DOHH2 (cell line): Measurements from ENCODE around the gene NIN.

ENCODE experiments used
- H3F3A ChIP-seq: fragments of 200-600 bp; sonication (generic), shearing (Covaris generic); 2 replicates; pipeline ENCODE4 v1.6.0; 2016; ENCODE audit warnings: antibody characterized with exemption, mild to moderate bottlenecking; ENCODE audit not compliant: control insufficient read depth, insufficient read depth
- H3K27ac ChIP-seq: fragments of 200-600 bp; sonication (generic); 2 replicates; pipeline ENCODE4 v1.5.1; 2014; ENCODE audit warnings: low read depth, mild to moderate bottlenecking, low read length, moderate library complexity
- H3K27me3 ChIP-seq: fragments of 200-600 bp; sonication (generic); 2 replicates; pipeline ENCODE4 v1.6.1; 2014; ENCODE audit warnings: mild to moderate bottlenecking, low read length, mixed read lengths; ENCODE audit not compliant: control insufficient read depth
- H3K36me3 ChIP-seq: fragments of 200-600 bp; sonication (generic); 2 replicates; pipeline ENCODE4 v1.6.1; 2014; ENCODE audit warnings: mild to moderate bottlenecking, low read length, moderate library complexity, mixed read lengths; ENCODE audit not compliant: control insufficient read depth
- H3K4me1 ChIP-seq: fragments of 200-600 bp; sonication (generic); 2 replicates; pipeline ENCODE4 v1.6.1; 2014; ENCODE audit warnings: mild to moderate bottlenecking, low read length, mixed read lengths; ENCODE audit not compliant: control insufficient read depth
- H3K4me2 ChIP-seq: fragments of 200-600 bp; sonication (generic); 2 replicates; pipeline ENCODE4 v1.6.0; 2014; ENCODE audit warnings: mild to moderate bottlenecking, low read length, moderate library complexity
- H3K4me3 ChIP-seq: fragments of 200-600 bp; sonication (generic); 2 replicates; pipeline ENCODE4 v1.5.1; 2014; ENCODE audit warnings: mild to moderate bottlenecking, low read length, mixed read lengths
- H3K79me2 ChIP-seq: fragments of 200-600 bp; sonication (generic); 2 replicates; pipeline ENCODE4 v1.6.1; 2014; ENCODE audit warnings: mild to moderate bottlenecking, low read length, mixed read lengths; ENCODE audit not compliant: control insufficient read depth
- H3K9me2 ChIP-seq: fragments of 200-600 bp; sonication (generic); replicated peaks from 2 replicates; pipeline ENCODE4 v1.6.1; 2014; ENCODE audit warnings: mild to moderate bottlenecking, low read length, mixed read lengths; ENCODE audit not compliant: control insufficient read depth
- H3K9me3 ChIP-seq: fragments of 200-600 bp; sonication (generic); 2 replicates; pipeline ENCODE4 v1.6.1; 2014; ENCODE audit warnings: antibody characterized with exemption, low read length, mixed read lengths; ENCODE audit not compliant: control insufficient read depth, insufficient read depth
- H4K20me1 ChIP-seq: fragments of 200-600 bp; sonication (generic); 2 replicates; pipeline ENCODE4 v1.6.0; 2014; ENCODE audit warnings: low read depth, mild to moderate bottlenecking, antibody characterized with exemption, low read length, moderate library complexity; ENCODE audit not compliant: control insufficient read depth, insufficient read depth
- EZH2phosphoT487 ChIP-seq: fragments of 200-600 bp; sonication (generic); IDR thresholded peaks from 2 replicates; pipeline ENCODE4 v1.6.1; 2017; ENCODE audit warnings: borderline replicate concordance, mild to moderate bottlenecking, antibody characterized with exemption, low read length, moderate library complexity, mixed read lengths
- TF ChIP-seq, protein P1 (sequence below): fragments of 200-600 bp; sonication (generic); IDR thresholded peaks from one replicate; pipeline ENCODE4 v1.5.1; 2014; ENCODE audit warnings: antibody characterized with exemption, mild to moderate bottlenecking, low read depth, low read length; ENCODE audit not compliant: poor library complexity, severe bottlenecking

NIN gene

DNA sequence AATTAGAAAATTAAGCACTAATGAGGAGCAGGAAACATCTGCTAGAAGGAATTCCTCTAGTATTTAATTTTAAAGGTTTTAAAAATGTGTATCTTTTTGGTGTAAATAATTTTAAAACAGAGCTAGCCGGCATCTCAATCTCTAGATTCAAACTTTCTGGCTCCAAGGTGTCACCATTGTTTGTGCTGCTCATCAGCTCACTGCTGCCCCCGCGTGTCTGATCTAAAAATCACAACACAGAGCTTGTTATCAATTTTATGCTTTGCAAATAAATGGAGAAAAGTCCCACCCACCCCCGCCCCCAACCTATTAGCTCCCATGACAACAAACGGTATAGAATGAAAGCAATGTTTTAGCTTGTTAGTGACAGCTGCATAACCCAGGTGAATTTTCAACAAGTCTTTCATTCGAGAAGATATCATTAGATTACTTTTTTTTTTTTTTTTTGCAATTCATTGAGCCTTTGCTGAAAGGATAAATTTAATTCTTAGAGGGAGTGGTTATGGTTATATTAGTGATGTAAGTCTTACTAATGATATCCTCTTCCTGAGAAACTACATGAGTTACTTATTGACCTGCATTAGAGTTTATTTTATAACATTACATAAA, 29.6 kb upstream of the NIN start:
- Histone ChIP-seq H3K9me3 (no peaks in the 10 kb centered on the region), H3K79me2 (no peaks in the 10 kb centered on the region), H3K4me3 (peak overlapping the region; percentile 72), H3K4me1 (peaks cover 18% of the 10 kb centered on the region), H3K36me3 (no peaks in the 10 kb centered on the region), H3F3A (no peaks in the 10 kb centered on the region; the same call in 1 of the 2 replicates), H3K9me2 (no peaks in the 10 kb centered on the region), H3K4me2 (peak overlapping the region; percentile 89), H4K20me1 (no peaks in the 10 kb centered on the region), H3K27me3 (no peaks in the 10 kb centered on the region), H3K27ac (no peak overlapping the region)
- TF ChIP-seq EZH2phosphoT487: no peak
- TF ChIP-seq, protein P1, sequence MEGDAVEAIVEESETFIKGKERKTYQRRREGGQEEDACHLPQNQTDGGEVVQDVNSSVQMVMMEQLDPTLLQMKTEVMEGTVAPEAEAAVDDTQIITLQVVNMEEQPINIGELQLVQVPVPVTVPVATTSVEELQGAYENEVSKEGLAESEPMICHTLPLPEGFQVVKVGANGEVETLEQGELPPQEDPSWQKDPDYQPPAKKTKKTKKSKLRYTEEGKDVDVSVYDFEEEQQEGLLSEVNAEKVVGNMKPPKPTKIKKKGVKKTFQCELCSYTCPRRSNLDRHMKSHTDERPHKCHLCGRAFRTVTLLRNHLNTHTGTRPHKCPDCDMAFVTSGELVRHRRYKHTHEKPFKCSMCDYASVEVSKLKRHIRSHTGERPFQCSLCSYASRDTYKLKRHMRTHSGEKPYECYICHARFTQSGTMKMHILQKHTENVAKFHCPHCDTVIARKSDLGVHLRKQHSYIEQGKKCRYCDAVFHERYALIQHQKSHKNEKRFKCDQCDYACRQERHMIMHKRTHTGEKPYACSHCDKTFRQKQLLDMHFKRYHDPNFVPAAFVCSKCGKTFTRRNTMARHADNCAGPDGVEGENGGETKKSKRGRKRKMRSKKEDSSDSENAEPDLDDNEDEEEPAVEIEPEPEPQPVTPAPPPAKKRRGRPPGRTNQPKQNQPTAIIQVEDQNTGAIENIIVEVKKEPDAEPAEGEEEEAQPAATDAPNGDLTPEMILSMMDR: peak; percentile 52

DNA sequence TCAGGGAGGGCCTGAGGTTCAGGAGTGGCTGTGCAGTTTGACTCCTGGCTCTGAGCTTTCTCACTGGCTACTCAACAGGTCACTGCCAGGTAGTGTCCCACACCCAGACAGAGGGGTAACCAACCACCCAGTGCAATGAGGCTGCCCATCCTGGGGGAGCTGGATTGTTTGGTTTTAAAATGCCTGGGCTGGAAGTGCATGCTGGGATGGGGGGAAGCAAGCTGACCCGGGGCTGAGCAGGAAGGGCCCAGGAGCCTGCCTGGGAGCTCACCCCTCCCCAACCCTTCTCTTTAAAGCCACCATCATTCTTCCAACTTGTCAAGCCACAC, 28.3 kb upstream of the NIN start:
- no peak overlapping the region for H3K27ac ChIP-seq
- no peaks in the 10 kb centered on the region for H4K20me1 ChIP-seq
- no peaks in the 10 kb centered on the region for H3K9me2 ChIP-seq
- no peak for TF ChIP-seq EZH2phosphoT487
- TF ChIP-seq, protein P1: no peak
- no peaks in the 10 kb centered on the region for H3K9me3 ChIP-seq
- peak overlapping the region; percentile 72 for H3K4me3 ChIP-seq
- H3F3A ChIP-seq: no peaks in the 10 kb centered on the region; the same call in 1 of the 2 replicates
- H3K27me3 ChIP-seq: no peaks in the 10 kb centered on the region
- H3K36me3 ChIP-seq: no peaks in the 10 kb centered on the region
- H3K4me1 ChIP-seq: peaks cover 18% of the 10 kb centered on the region
- H3K4me2 ChIP-seq: peak overlapping the region; percentile 89
- H3K79me2 ChIP-seq: no peaks in the 10 kb centered on the region

GRCh38 chr14:50856660-50857059, 25.7 kb upstream of the NIN start:
- no peaks in the 10 kb centered on the region for H4K20me1 ChIP-seq
- H3F3A ChIP-seq: no peaks in the 10 kb centered on the region; the same call in 1 of the 2 replicates
- H3K4me1 ChIP-seq: peaks cover 18% of the 10 kb centered on the region
- no peak overlapping the region for H3K27ac ChIP-seq
- no peak for TF ChIP-seq EZH2phosphoT487
- TF ChIP-seq, protein P1: no peak
- no peaks in the 10 kb centered on the region for H3K36me3 ChIP-seq
- H3K4me3 ChIP-seq: no peak overlapping the region
- H3K79me2 ChIP-seq: no peaks in the 10 kb centered on the region
- no peaks in the 10 kb centered on the region for H3K27me3 ChIP-seq
- H3K9me2 ChIP-seq: no peaks in the 10 kb centered on the region
- H3K9me3 ChIP-seq: no peaks in the 10 kb centered on the region
- H3K4me2 ChIP-seq: no peak overlapping the region
